H1 (cell line): Measurements from ENCODE around the gene CBLN3. TPM values are rescaled to one million over a fixed set of nuclear protein-coding genes. Genes with fewer than 3 reads are reported as not detected.
A peak's percentile ranks its signal among the peaks of the same experiment; 100 is the strongest.

Experiments used
- ASH2L ChIP-seq: fragments of 200-600, 300-600 bp; sonication (generic); IDR thresholded peaks from one replicate; pipeline ENCODE4 v1.7.1; 2017; ENCODE audit warnings: low read length
- BACH1 ChIP-seq: IDR thresholded peaks from 2 replicates; pipeline ENCODE4 v1.6.1; 2012; ENCODE audit warnings: low read length, improper control_type of control experiment
- BCL11A ChIP-seq, 2 experiments: IDR thresholded peaks; one replicate each; pipeline ENCODE4 v1.6.1; 2011; ENCODE audit warnings: low read depth in 2 of 2, low read length in 2 of 2, mild to moderate bottlenecking in 2 of 2
- BRCA1 ChIP-seq: IDR thresholded peaks from 2 replicates; pipeline ENCODE4 v1.6.1; 2012; ENCODE audit warnings: low read depth, low read length, improper control_type of control experiment
- CHD7 ChIP-seq: fragments of 300-600 bp; sonication (generic); IDR thresholded peaks from 2 replicates; pipeline ENCODE4 v1.7.1; 2012; ENCODE audit warnings: low read length, moderate library complexity, mild to moderate bottlenecking, inconsistent platforms; ENCODE audit not compliant: insufficient replicate concordance
- E2F6 ChIP-seq: IDR thresholded peaks from 2 replicates; pipeline ENCODE4 v1.6.1; 2012; ENCODE audit warnings: inconsistent platforms
- EP300 ChIP-seq, 2 experiments: IDR thresholded peaks; 1 replicate in 1 of 2; 2 replicates in 1 of 2; pipeline ENCODE4 v1.6.1; 2011 to 2012; ENCODE audit warnings: low read depth in 2 of 2, low read length in 2 of 2, mild to moderate bottlenecking in 2 of 2, borderline replicate concordance in 1 of 2, inconsistent platforms in 1 of 2, moderate library complexity in 1 of 2
- MAX ChIP-seq: IDR thresholded peaks from 2 replicates; pipeline ENCODE4 v1.6.1; 2012; ENCODE audit warnings: inconsistent platforms
- POU5F1 ChIP-seq: IDR thresholded peaks from 2 replicates; pipeline ENCODE4 v1.6.1; 2011; ENCODE audit warnings: low read depth, mild to moderate bottlenecking, low read length, moderate library complexity
- SIRT6 ChIP-seq: IDR thresholded peaks from one replicate; pipeline ENCODE4 v1.7.1; 2012; ENCODE audit warnings: low read length, inconsistent platforms
- polyA plus RNA-seq, 7 experiments: library from polyadenylated mRNA; depleted of rRNA in 3 of 7; stranded (reverse) in 5 of 7; unstranded in 2 of 7; fragments of >200 nt in 5 of 7; fragments of 200-250 nt in 2 of 7; gene quantifications; 1 replicate in 5 of 7; 2 replicates in 1 of 7; 4 replicates in 1 of 7; pipeline versions ENCODE4 v1.2.1 to v1.2.3, GENCODE V29; 2011 to 2013; ENCODE audit warnings: missing spikeins in 2 of 7, mixed read lengths in 2 of 7
- total RNA-seq: library from RNA; stranded (reverse); fragmentation: NEBNext Ultra II Directional; extraction: Animal tissue kit (Norgen Biotek cat#: 25700); gene quantifications from 2 replicates; pipeline ENCODE4 v1.2.1, GENCODE V29; 2021

The CBLN3 gene
- total and polyA plus RNA-seq, 2 of the 8 experiments (the other 6 are each of a cell fraction or from before 2014, with no cell fraction given), result 0.54 to 1.00 TPM

GRCh38 chr14:24398653-24399446, 30.6 kb downstream of the CBLN3 start, which contains the start of gene NYNRIN (continued):
- TF ChIP-seq CHD7 (no peak), BRCA1 (no peak), SIRT6 (no peak), POU5F1 (no peak), ASH2L (peak; percentile 58), MAX (no peak), EP300 (IDR thresholded peaks at IDR 0.05; ENCODE audit: borderline replicate concordance in 1 of 2, low read depth in 2 of 2, low read length in 2 of 2) (no peak), BCL11A (IDR thresholded peaks at IDR 0.05; ENCODE audit: low read depth in 2 of 2, low read length in 2 of 2) (no peak), E2F6 (no peak), BACH1 (no peak)
